CD14-positive monocyte (primary cell): Measurements from ENCODE around the gene FKBP5. TPM values are rescaled to one million over a fixed set of nuclear protein-coding genes. Genes with fewer than 3 reads are reported as not detected.

Experiments
- DNase-seq, 3 donors: peaks; one replicate each; pipeline ENCODE4 v3.0.0-alpha.2; 2011 to 2022
- H2AFZ ChIP-seq: 2 replicates; pipeline ENCODE4 v1.6.0; 2012; ENCODE audit warnings: mild to moderate bottlenecking, low read depth, low read length, inconsistent platforms; ENCODE audit not compliant: insufficient read depth, poor library complexity, severe bottlenecking
- H3K27ac ChIP-seq, 2 donors: 1 replicate in 1 of 2; 2 replicates in 1 of 2; pipeline ENCODE4 v1.5.1; 2012 to 2013; ENCODE audit warnings: low read length in 2 of 2, control low read depth in 1 of 2, inconsistent platforms in 1 of 2, low read depth in 1 of 2, mild to moderate bottlenecking in 1 of 2
- H3K27me3 ChIP-seq, 2 donors: one replicate each; pipeline versions ENCODE4 v1.6.0 to v1.6.1; 2011 to 2013; ENCODE audit warnings: low read length in 2 of 2; ENCODE audit not compliant: control insufficient read depth in 2 of 2, insufficient read depth in 2 of 2
- H3K36me3 ChIP-seq, 2 donors: replicated peaks in 1 of 2; 1 replicate in 1 of 2; 2 replicates in 1 of 2; pipeline versions ENCODE4 v1.5.1 to v1.6.1; 2012 to 2013; ENCODE audit warnings: low read length in 2 of 2, control low read depth in 1 of 2, inconsistent platforms in 1 of 2, mild to moderate bottlenecking in 1 of 2; ENCODE audit not compliant: insufficient read depth in 2 of 2, control insufficient read depth in 1 of 2
- H3K4me1 ChIP-seq, 2 donors: 1 replicate in 1 of 2; 2 replicates in 1 of 2; pipeline versions ENCODE4 v1.5.1 to v1.6.1; 2012 to 2013; ENCODE audit warnings: low read length in 2 of 2, control low read depth in 1 of 2, inconsistent platforms in 1 of 2, mild to moderate bottlenecking in 1 of 2, moderate library complexity in 1 of 2; ENCODE audit not compliant: insufficient read depth in 2 of 2, control insufficient read depth in 1 of 2
- H3K4me2 ChIP-seq: replicated peaks from 2 replicates; pipeline ENCODE3; 2012; ENCODE audit warnings: low read length, moderate library complexity, mild to moderate bottlenecking; ENCODE audit not compliant: poor library complexity, severe bottlenecking; ENCODE audit errors: extremely low read depth
- H3K4me3 ChIP-seq, 3 experiments: fragments of 200-600 bp in 1 of 3; sonication (generic) in 1 of 3; replicated peaks in 1 of 3; 1 replicate in 2 of 3; 2 replicates in 1 of 3; pipeline ENCODE4 v1.5.1; 2011 to 2013; ENCODE audit warnings: low read length in 3 of 3, mild to moderate bottlenecking in 3 of 3, control low read depth in 2 of 3, low read depth in 2 of 3, inconsistent platforms in 1 of 3, moderate library complexity in 1 of 3
- H3K79me2 ChIP-seq: 2 replicates; pipeline ENCODE4 v1.6.0; 2012; ENCODE audit warnings: mild to moderate bottlenecking, control low read depth, inconsistent platforms, low read length, moderate library complexity; ENCODE audit not compliant: insufficient read depth
- H3K9ac ChIP-seq: 2 replicates; pipeline ENCODE4 v1.6.0; 2017; ENCODE audit warnings: low read length, mild to moderate bottlenecking; ENCODE audit not compliant: insufficient read depth, poor library complexity, severe bottlenecking
- H3K9me3 ChIP-seq, 2 donors: replicated peaks in 1 of 2; 1 replicate in 1 of 2; 2 replicates in 1 of 2; pipeline versions ENCODE4 v1.5.1 to v1.6.1; 2012 to 2013; ENCODE audit warnings: low read length in 2 of 2, control low read depth in 1 of 2; ENCODE audit not compliant: control insufficient read depth in 1 of 2, insufficient read depth in 1 of 2
- H4K20me1 ChIP-seq: 2 replicates; pipeline ENCODE4 v1.6.0; 2012; ENCODE audit warnings: mild to moderate bottlenecking, low read length, control low read depth, moderate library complexity; ENCODE audit not compliant: insufficient read depth
- H3K27ac Mint-ChIP-seq, 7 donors: one replicate each; pipeline ENCODE4 v1.8.0; 2020; ENCODE audit warnings: mild to moderate bottlenecking in 7 of 7, mixed read lengths in 7 of 7, moderate library complexity in 6 of 7, inconsistent platforms in 2 of 7
- H3K27me3 Mint-ChIP-seq, 3 donors: one replicate each; pipeline ENCODE4 v1.8.0; 2021 to 2022; ENCODE audit warnings: low read depth in 3 of 3, mild to moderate bottlenecking in 3 of 3, mixed read lengths in 3 of 3, moderate library complexity in 3 of 3, inconsistent platforms in 1 of 3
- H3K36me3 Mint-ChIP-seq, 2 donors: one replicate each; pipeline ENCODE4 v1.8.0; 2020; ENCODE audit warnings: mixed read lengths in 2 of 2, inconsistent platforms in 1 of 2, mild to moderate bottlenecking in 1 of 2
- H3K4me1 Mint-ChIP-seq: one replicate; pipeline ENCODE4 v1.8.0; 2020; ENCODE audit warnings: mild to moderate bottlenecking, mixed read lengths
- H3K4me3 Mint-ChIP-seq, 2 donors: one replicate each; pipeline ENCODE4 v1.8.0; 2020; ENCODE audit warnings: mild to moderate bottlenecking in 2 of 2, mixed read lengths in 2 of 2, moderate library complexity in 1 of 2
- H3K9me3 Mint-ChIP-seq, 7 donors: one replicate each; pipeline ENCODE4 v1.8.0; 2020 to 2022; ENCODE audit warnings: mixed read lengths in 7 of 7, mild to moderate bottlenecking in 6 of 7, moderate library complexity in 6 of 7, inconsistent platforms in 2 of 7
- WGBS: methylation state at CpG from one replicate; pipeline ENCODE4 v1.1.5; 2013; ENCODE audit warnings: missing lambda C conversion rate; ENCODE audit not compliant: insufficient coverage; 5-methylcytosine and 5-hydroxymethylcytosine counted together
- intact Hi-C, 2 donors: fragments of 100-400 bp; cut with micrococcal nuclease; formaldehyde crosslinking; loops; one replicate each; pipeline versions ENCODE4 v1.15.0 to v1.15.1; 2023
- polyA plus RNA-seq, 3 donors: library from polyadenylated mRNA; depleted of rRNA in 1 of 3; unstranded in 2 of 3; stranded (reverse) in 1 of 3; fragments of 300-500 nt in 2 of 3; fragments of >200 nt in 1 of 3; fragmentation: Illumina TruSeq in 2 of 3; gene quantifications; 1 replicate in 2 of 3; 2 replicates in 1 of 3; pipeline ENCODE4 v1.2.3, GENCODE V29; 2012 to 2021
- TF ChIP-seq, protein P1 (sequence below): fragments of 200-600 bp; IDR thresholded peaks from one replicate; pipeline ENCODE4 v1.8.0; 2022; ENCODE audit warnings: antibody characterized with exemption, mild to moderate bottlenecking

FKBP5 gene
- polyA plus RNA-seq, 3 donors, result 20.2 to 58.5 (median 56.9) TPM

DNA sequence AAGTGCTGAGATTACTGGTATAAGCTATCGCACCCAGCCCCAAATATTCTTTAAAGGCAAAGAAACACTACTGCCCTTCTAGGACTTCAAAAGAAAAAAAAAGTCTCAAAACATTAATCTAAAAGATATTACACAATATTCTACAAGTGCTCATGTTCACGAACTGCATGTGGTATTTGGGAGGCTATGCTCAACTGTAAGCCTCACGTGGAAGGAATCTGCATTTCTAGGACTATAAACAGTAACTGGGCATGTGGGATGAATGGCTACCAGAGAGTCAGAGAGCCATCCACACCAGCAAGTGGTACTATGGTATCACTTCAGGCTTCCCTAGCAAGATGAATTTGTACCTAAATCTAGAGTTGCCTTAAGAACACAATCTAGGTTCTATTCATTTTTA lies 50.0 kb downstream of the FKBP5 start:
- Histone ChIP-seq H3K4me1 (no peaks in the 10 kb centered on the region), H3K9me3 (no peaks in the 10 kb centered on the region), H3K4me2 (no peak overlapping the region), H2AFZ (no peak overlapping the region), H3K36me3 (peaks cover 80 to 97% of the 10 kb centered on the region in 2 donors), H3K4me3 (no peak overlapping the region), H3K9ac (no peak overlapping the region), H3K79me2 (peaks cover 25% of the 10 kb centered on the region), H3K27ac (peak overlapping the region in 1 of 2 donors; percentile 18), H4K20me1 (peaks cover 71% of the 10 kb centered on the region), H3K27me3 (no peaks in the 10 kb centered on the region)
- intact Hi-C loops, result no loop called here
- Mint-ChIP-seq H3K4me3 (no peak overlapping the region), H3K36me3 (peaks cover 53 to 69% of the 10 kb centered on the region in 2 donors), H3K27me3 (no peaks in the 10 kb centered on the region), H3K9me3 (peaks cover 0 to 1% (median 0%) of the 10 kb centered on the region in 7 donors), H3K27ac (peak overlapping the region in 2 of 7 donors; percentile 10 to 61), H3K4me1 (peaks cover 3% of the 10 kb centered on the region)
- 100% methylated on average over 1 of the region's 3 CpGs for WGBS
- TF ChIP-seq, protein P1, sequence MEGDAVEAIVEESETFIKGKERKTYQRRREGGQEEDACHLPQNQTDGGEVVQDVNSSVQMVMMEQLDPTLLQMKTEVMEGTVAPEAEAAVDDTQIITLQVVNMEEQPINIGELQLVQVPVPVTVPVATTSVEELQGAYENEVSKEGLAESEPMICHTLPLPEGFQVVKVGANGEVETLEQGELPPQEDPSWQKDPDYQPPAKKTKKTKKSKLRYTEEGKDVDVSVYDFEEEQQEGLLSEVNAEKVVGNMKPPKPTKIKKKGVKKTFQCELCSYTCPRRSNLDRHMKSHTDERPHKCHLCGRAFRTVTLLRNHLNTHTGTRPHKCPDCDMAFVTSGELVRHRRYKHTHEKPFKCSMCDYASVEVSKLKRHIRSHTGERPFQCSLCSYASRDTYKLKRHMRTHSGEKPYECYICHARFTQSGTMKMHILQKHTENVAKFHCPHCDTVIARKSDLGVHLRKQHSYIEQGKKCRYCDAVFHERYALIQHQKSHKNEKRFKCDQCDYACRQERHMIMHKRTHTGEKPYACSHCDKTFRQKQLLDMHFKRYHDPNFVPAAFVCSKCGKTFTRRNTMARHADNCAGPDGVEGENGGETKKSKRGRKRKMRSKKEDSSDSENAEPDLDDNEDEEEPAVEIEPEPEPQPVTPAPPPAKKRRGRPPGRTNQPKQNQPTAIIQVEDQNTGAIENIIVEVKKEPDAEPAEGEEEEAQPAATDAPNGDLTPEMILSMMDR, result no peak
- DNase-seq, result no peak

DNA sequence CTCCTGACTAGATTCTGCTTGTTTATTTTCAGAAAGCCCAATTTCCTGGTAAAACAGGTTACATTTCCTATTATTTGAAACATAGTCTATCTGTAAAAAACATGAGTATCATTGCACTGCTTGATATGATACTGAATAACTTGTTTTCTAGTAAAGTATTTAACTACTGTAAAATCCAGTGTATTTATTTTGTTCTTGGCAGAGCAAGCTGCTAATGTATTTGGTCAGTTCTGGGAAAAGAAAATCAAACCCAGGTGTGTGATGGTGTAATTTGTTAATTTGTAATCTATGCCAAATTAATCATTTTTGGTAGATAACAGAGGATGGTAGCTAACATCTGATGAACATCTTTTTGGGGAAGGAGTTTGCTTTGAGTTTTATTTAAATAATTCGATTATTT lies 50.8 kb downstream of the FKBP5 start:
- Histone ChIP-seq H3K79me2 (peaks cover 22% of the 10 kb centered on the region), H4K20me1 (peaks cover 71% of the 10 kb centered on the region), H3K36me3 (peaks cover 78 to 97% of the 10 kb centered on the region in 2 donors), H3K4me2 (no peak overlapping the region), H3K4me3 (no peak overlapping the region), H3K9me3 (no peaks in the 10 kb centered on the region), H2AFZ (no peak overlapping the region), H3K27ac (no peak overlapping the region), H3K9ac (no peak overlapping the region), H3K4me1 (no peaks in the 10 kb centered on the region), H3K27me3 (no peaks in the 10 kb centered on the region)
- Mint-ChIP-seq H3K36me3 (peaks cover 52 to 71% of the 10 kb centered on the region in 2 donors), H3K9me3 (no peaks in the 10 kb centered on the region), H3K4me1 (no peaks in the 10 kb centered on the region), H3K27ac (no peak overlapping the region), H3K4me3 (no peak overlapping the region), H3K27me3 (no peaks in the 10 kb centered on the region)
- WGBS, result no CpG with 5 or more reads among the region's 1 CpG
- no peak for DNase-seq
- TF ChIP-seq, protein P1, result no peak
- intact Hi-C loops, result no loop called here
